ENCODE results near the gene CDH4.

GRCh38 chr20:61244213-61244612 lies 7.8 kb upstream of the CDH4 start:
- no peak for TF ChIP-seq CTCF (conservative IDR thresholded peaks at IDR 0.05)
- no peak for TF ChIP-seq EZH2 (IDR thresholded peaks at IDR 0.05; ENCODE audit: low read depth)
